GM12878 (cell line): ENCODE data around the gene SLCO4A1. TPM values are rescaled to one million over a fixed set of nuclear protein-coding genes. Genes with fewer than 3 reads are reported as not detected.

Experiments used
- ATAC-seq: fragments of 200-7000 bp; cut with Tn5 transposase; 3 replicates; pipeline ENCODE4 v1.9.1; 2020; ENCODE audit warnings: mild to moderate bottlenecking, moderate library complexity
- BruUV-seq: library from RNA; stranded (reverse); fragments of 400-500 nt; replicated peaks from 2 replicates; lab custom pipeline; 2021; lab: Mats Ljungman, UMichigan
- CTCF ChIA-PET: fragments of 300-600 bp; sonication (Branson Sonifier 250); formaldehyde crosslinking; extraction: SDS; loops from one replicate; lab custom pipeline; 2021; ENCODE audit warnings: inconsistent platforms; lab: Yijun Ruan, JAX
- POLR2A ChIA-PET: fragments of 350-600 bp; formaldehyde crosslinking; extraction: SDS; loops from one replicate; lab custom pipeline; 2021; ENCODE audit warnings: inconsistent platforms; lab: Charles Lee
- RAD21 ChIA-PET: fragments of 300-600 bp; sonication (Branson Sonifier 250); formaldehyde crosslinking; loops from one replicate; lab custom pipeline; 2023; ENCODE audit warnings: antibody characterized with exemption; ENCODE audit not compliant: unreplicated experiment; lab: Charles Lee
- SMC1A ChIA-PET: fragments of 300-600 bp; sonication (Branson Sonifier 250); formaldehyde crosslinking; loops from one replicate; lab custom pipeline; 2023; ENCODE audit not compliant: unreplicated experiment, uncharacterized antibody; lab: Charles Lee
- DNase-seq: peaks from one replicate; pipeline ENCODE4 v3.0.0-alpha.2; 2011; ENCODE audit warnings: low read depth, low spot score
- FAIRE-seq: peaks from 3 replicates; lab custom pipeline; 2011; peaks lifted over from hg19 to GRCh38; lab: Jason Lieb, UNC
- H2AFZ ChIP-seq: 2 replicates; pipeline ENCODE4 v1.6.0; 2011; ENCODE audit warnings: low read depth, low read length, control low read depth; ENCODE audit not compliant: control insufficient read depth
- H3K27ac ChIP-seq: 2 replicates; pipeline ENCODE4 v1.5.1; 2011; ENCODE audit warnings: control low read depth; ENCODE audit not compliant: control insufficient read depth, insufficient read depth
- H3K27me3 ChIP-seq, 2 experiments: replicated peaks in 1 of 2; 2 replicates each; pipeline versions ENCODE4 v1.6.0 to v1.6.1; 2011; ENCODE audit warnings: low read length in 1 of 2; ENCODE audit not compliant: control insufficient read depth in 2 of 2, insufficient read depth in 2 of 2
- H3K36me3 ChIP-seq, 2 experiments: 2 replicates each; pipeline ENCODE4 v1.5.1; 2011; ENCODE audit warnings: low read length in 1 of 2; ENCODE audit not compliant: control insufficient read depth in 2 of 2, insufficient read depth in 2 of 2
- H3K4me1 ChIP-seq: 2 replicates; pipeline ENCODE4 v1.6.1; 2011; ENCODE audit warnings: mild to moderate bottlenecking, low read length, moderate library complexity, mixed read lengths; ENCODE audit not compliant: control insufficient read depth, insufficient read depth
- H3K4me2 ChIP-seq: 2 replicates; pipeline ENCODE4 v1.6.0; 2011; ENCODE audit warnings: control low read depth; ENCODE audit not compliant: control insufficient read depth, insufficient read depth
- H3K4me3 ChIP-seq: fragments of 200-600 bp; sonication (generic); 2 replicates; pipeline ENCODE4 v1.5.1; 2016
- H3K79me2 ChIP-seq: 2 replicates; pipeline ENCODE4 v1.6.0; 2011; ENCODE audit warnings: low read length; ENCODE audit not compliant: control insufficient read depth, insufficient read depth
- H3K9ac ChIP-seq: 2 replicates; pipeline ENCODE4 v1.8.0; 2011; ENCODE audit warnings: low read length, control low read depth, mixed read lengths; ENCODE audit not compliant: control insufficient read depth, insufficient read depth
- H3K9me3 ChIP-seq: replicated peaks from 3 replicates; pipeline ENCODE4 v1.5.1; 2011; ENCODE audit warnings: mild to moderate bottlenecking, low read length; ENCODE audit not compliant: control insufficient read depth, insufficient read depth
- H4K20me1 ChIP-seq: 2 replicates; pipeline ENCODE4 v1.6.0; 2011; ENCODE audit not compliant: control insufficient read depth, insufficient read depth
- BCLAF1 ChIP-seq: fragments of 450-650 bp; IDR thresholded peaks from 2 replicates; pipeline ENCODE4 v1.6.1; 2017; ENCODE audit warnings: antibody characterized with exemption, mild to moderate bottlenecking, moderate library complexity
- BRCA1 ChIP-seq: IDR thresholded peaks from 2 replicates; pipeline ENCODE4 v1.6.1; 2011; ENCODE audit warnings: low read depth, low read length, improper control_type of control experiment
- CBFB ChIP-seq: IDR thresholded peaks from 2 replicates; pipeline ENCODE4 v1.6.1; 2016; ENCODE audit warnings: antibody characterized with exemption, low read depth
- CREM ChIP-seq: IDR thresholded peaks from 2 replicates; pipeline ENCODE4 v1.6.1; 2014; ENCODE audit warnings: antibody characterized with exemption, low read depth
- EP300 ChIP-seq, 2 experiments: fragments of 150-350 bp in 1 of 2; IDR thresholded peaks; 2 replicates each; pipeline ENCODE4 v1.6.1; 2011 to 2012; ENCODE audit warnings: low read depth in 2 of 2, low read length in 2 of 2, borderline replicate concordance in 1 of 2, improper control_type of control experiment in 1 of 2, inconsistent platforms in 1 of 2; ENCODE audit not compliant: control insufficient read depth in 1 of 2
- HDAC2 ChIP-seq: fragments of 200-600 bp; sonication (generic); IDR thresholded peaks from 2 replicates; pipeline ENCODE4 v1.6.1; 2017
- KAT2A ChIP-seq: conservative IDR thresholded peaks from 2 replicates; pipeline ENCODE4 v1.6.1; 2011; ENCODE audit warnings: low read depth, low read length; ENCODE audit not compliant: control insufficient read depth
- MYB ChIP-seq: fragments of 150-350 bp; IDR thresholded peaks from 2 replicates; pipeline ENCODE4 v1.6.1; 2014; ENCODE audit warnings: mild to moderate bottlenecking, low read depth, low read length, borderline replicate concordance
- NFIC ChIP-seq: IDR thresholded peaks from 2 replicates; pipeline ENCODE4 v1.6.1; 2012; ENCODE audit warnings: low read depth, mild to moderate bottlenecking, inconsistent platforms, low read length, moderate library complexity
- NFYA ChIP-seq: IDR thresholded peaks from 2 replicates; pipeline ENCODE4 v1.6.1; 2011; ENCODE audit warnings: low read depth, mild to moderate bottlenecking, low read length, improper control_type of control experiment, borderline replicate concordance
- RCOR1 ChIP-seq: conservative IDR thresholded peaks from 2 replicates; pipeline ENCODE4 v1.6.1; 2012; ENCODE audit warnings: low read depth, low read length, improper control_type of control experiment
- RELB ChIP-seq: fragments of 450-650 bp; IDR thresholded peaks from 2 replicates; pipeline ENCODE4 v1.6.1; 2017; ENCODE audit warnings: low read depth, mild to moderate bottlenecking, moderate library complexity
- SUZ12 ChIP-seq: fragments of 200-600 bp; sonication (generic); IDR thresholded peaks from one replicate; pipeline ENCODE4 v1.6.1; 2018; ENCODE audit warnings: antibody characterized with exemption, mild to moderate bottlenecking; ENCODE audit not compliant: unreplicated experiment
- TAF1 ChIP-seq: IDR thresholded peaks from 2 replicates; pipeline ENCODE4 v1.6.1; 2011; ENCODE audit warnings: mild to moderate bottlenecking, low read depth, low read length, borderline replicate concordance
- ZBED1 ChIP-seq: IDR thresholded peaks from 2 replicates; pipeline ENCODE4 v1.6.1; 2016; ENCODE audit warnings: borderline replicate concordance
- ZBTB33 ChIP-seq: fragments of 450-650 bp; IDR thresholded peaks from 2 replicates; pipeline ENCODE4 v1.6.1; 2017; ENCODE audit warnings: mild to moderate bottlenecking
- WGBS: methylation state at CpG from one replicate; pipeline ENCODE4 v1.1.6; 2016; ENCODE audit warnings: low lambda C conversion rate; ENCODE audit not compliant: insufficient replicate concordance, insufficient coverage; ENCODE audit errors: missing lambda C conversion rate; 5-methylcytosine and 5-hydroxymethylcytosine counted together
- in situ Hi-C: fragments of 300-500 bp; cut with MboI; formaldehyde crosslinking; loops from 9 replicates; pipeline ENCODE4 v1.14.3; 2018; ENCODE audit warnings: mixed read lengths
- intact Hi-C: fragments of 100-400 bp; cut with micrococcal nuclease; formaldehyde crosslinking; loops from one replicate; pipeline ENCODE4 v1.14.2; 2022; ENCODE audit not compliant: unreplicated experiment
- polyA plus RNA-seq, 11 experiments: library from polyadenylated mRNA; depleted of rRNA in 4 of 11; unstranded in 6 of 11; stranded (reverse) in 5 of 11; fragments of >200 nt; fragmentation: Nextera tagmentation in 4 of 11; fragmentation: Illumina TruSeq in 1 of 11; extraction: Ambion mirVana in 4 of 11; extraction: Trizol in 1 of 11; gene quantifications; 1 replicate in 1 of 11; 2 replicates in 10 of 11; pipeline versions ENCODE4 v1.2.1 to v1.2.3, GENCODE V29; 2011 to 2016; ENCODE audit warnings: inconsistent platforms in 2 of 11, missing spikeins in 2 of 11, low read depth in 1 of 11
- total RNA-seq, 4 experiments: library from RNA; depleted of rRNA in 3 of 4; stranded (reverse); fragments of >200 nt in 3 of 4; fragmentation: Illumina TruSeq in 1 of 4; extraction: Trizol in 1 of 4; gene quantifications; 2 replicates each; pipeline versions ENCODE4 v1.2.1 to v1.2.3, GENCODE V29; 2013 to 2021

The SLCO4A1 gene
- total and polyA plus RNA-seq, 10 of the 15 experiments (the other 5 are each of a cell fraction or from before 2014, with no cell fraction given) = 2.1 to 30.7 (median 12.0) TPM

GRCh38 chr20:62651285-62652021, 9.2 kb downstream of the SLCO4A1 start:
- SMC1A ChIA-PET = interaction anchor here (0.7 to 3.2 kb wide), 7 partner anchors 9 to 35 kb away, joined by 3 to 20 read pairs (median 3); partner anchors contain the start of gene SLCO4A1
- H3K79me2 ChIP-seq = peaks cover 43% of the 10 kb centered on the region
- no peak overlapping the region for H2AFZ ChIP-seq
- H4K20me1 ChIP-seq = no peaks in the 10 kb centered on the region
- peak; percentile 99 for FAIRE-seq
- POLR2A ChIA-PET = interaction anchor here (0.9 to 2.0 kb wide), 7 partner anchors 9 to 145 kb away, joined by 3 to 23 read pairs (median 5); partner anchors contain the start of genes MRGBP and SLCO4A1
- peak overlapping the region; percentile 76 for H3K9ac ChIP-seq
- RAD21 ChIA-PET = interaction anchor here (0.9 to 2.3 kb wide), 10 partner anchors 9 to 149 kb away, joined by 3 to 25 read pairs (median 6); partner anchors contain the start of genes MRGBP and SLCO4A1
- intact Hi-C loops (loop anchor here (1.0 to 5.0 kb wide), 2 partner anchors 9 to 156 kb away; partner anchors contain the start of gene SLCO4A1), in situ Hi-C loops (loop anchor here (10.0 kb wide), 1 partner anchor 143 kb away; the partner anchor contains the start of gene MRGBP)
- WGBS = 2% methylated on average over 20 of the region's 24 CpGs
- H3K4me3 ChIP-seq = peak overlapping the region; percentile 54
- no peaks in the 10 kb centered on the region for H3K27me3 ChIP-seq
- peaks cover 4 to 13% of the 10 kb centered on the region in 2 experiments; a peak in 3 of 4 replicates for H3K36me3 ChIP-seq
- peak overlapping the region; percentile 98 for H3K27ac ChIP-seq
- peak; percentile 84 for ATAC-seq
- H3K4me2 ChIP-seq = peak overlapping the region; percentile 94
- no peaks in the 10 kb centered on the region for H3K9me3 ChIP-seq
- no TSS peak for BruUV-seq
- CTCF ChIA-PET = interaction anchor here (0.6 to 2.3 kb wide), 12 partner anchors 9 to 735 kb away, joined by 3 to 16 read pairs (median 4); partner anchors contain the start of gene SLCO4A1
- H3K4me1 ChIP-seq = peaks cover 48% of the 10 kb centered on the region
- DNase-seq = peak; percentile 84
- TF ChIP-seq EP300 (IDR thresholded peaks at IDR 0.05; ENCODE audit: borderline replicate concordance in 1 of 2, control insufficient read depth in 1 of 2, low read depth in 2 of 2, low read length in 2 of 2) = peak; percentile 80 to 88; a peak in 3 of 4 replicates
- no peak; the same call in 1 of the 2 replicates for TF ChIP-seq MYB
- TF ChIP-seq BRCA1 = no peak
- TF ChIP-seq RELB = peak; percentile 33; the same call in 1 of the 2 replicates
- TF ChIP-seq CREM = peak; percentile 77
- no peak for TF ChIP-seq RCOR1
- no peak for TF ChIP-seq SUZ12
- 0 out of 2 replicates have a peak, but pooled peaks have one; percentile 31 for TF ChIP-seq TAF1
- TF ChIP-seq NFIC = peak; percentile 80; the same call in 1 of the 2 replicates
- TF ChIP-seq CBFB = peak; percentile 55; the same call in 1 of the 2 replicates
- TF ChIP-seq NFYA = no peak
- no peak for TF ChIP-seq ZBTB33
- 0 out of 2 replicates have a peak, but pooled peaks have one; percentile 18 for TF ChIP-seq ZBED1
- no peak for TF ChIP-seq BCLAF1
- TF ChIP-seq HDAC2 = no peak
- TF ChIP-seq KAT2A = no peak
